Skeletal muscle satellite cell (primary cell): Measurements from ENCODE around the gene IGDCC3. TPM values are rescaled to one million over a fixed set of nuclear protein-coding genes. Genes with fewer than 3 reads are reported as not detected.

Experiments
- H3K27me3 ChIP-seq: 2 replicates; pipeline ENCODE4 v1.7.0; 2013; ENCODE audit warnings: low read length; ENCODE audit not compliant: control insufficient read depth, insufficient read depth
- H3K36me3 ChIP-seq: 2 replicates; pipeline ENCODE4 v1.7.0; 2013; ENCODE audit warnings: mild to moderate bottlenecking, control low read depth, low read length; ENCODE audit not compliant: insufficient read depth
- H3K4me1 ChIP-seq: 2 replicates; pipeline ENCODE4 v1.7.0; 2013; ENCODE audit warnings: low read length; ENCODE audit not compliant: control insufficient read depth, insufficient read depth
- H3K4me2 ChIP-seq: 2 replicates; pipeline ENCODE4 v1.7.0; 2013; ENCODE audit warnings: mild to moderate bottlenecking, low read length
- H3K4me3 ChIP-seq: 2 replicates; pipeline ENCODE4 v1.7.0; 2013; ENCODE audit warnings: low read length
- H3K9ac ChIP-seq: 2 replicates; pipeline ENCODE4 v1.7.0; 2013; ENCODE audit warnings: mild to moderate bottlenecking, low read depth, low read length, moderate library complexity
- H3K9me3 ChIP-seq: replicated peaks from 2 replicates; pipeline ENCODE4 v1.7.0; 2013; ENCODE audit warnings: mild to moderate bottlenecking, control low read depth, low read length
- total RNA-seq: library from RNA; depleted of rRNA; stranded (reverse); fragments of >200 nt; gene quantifications from 2 replicates; pipeline ENCODE4 v1.2.3, GENCODE V29; 2012; rRNA removed

IGDCC3 gene
- not detected in 2 replicates for total RNA-seq

DNA sequence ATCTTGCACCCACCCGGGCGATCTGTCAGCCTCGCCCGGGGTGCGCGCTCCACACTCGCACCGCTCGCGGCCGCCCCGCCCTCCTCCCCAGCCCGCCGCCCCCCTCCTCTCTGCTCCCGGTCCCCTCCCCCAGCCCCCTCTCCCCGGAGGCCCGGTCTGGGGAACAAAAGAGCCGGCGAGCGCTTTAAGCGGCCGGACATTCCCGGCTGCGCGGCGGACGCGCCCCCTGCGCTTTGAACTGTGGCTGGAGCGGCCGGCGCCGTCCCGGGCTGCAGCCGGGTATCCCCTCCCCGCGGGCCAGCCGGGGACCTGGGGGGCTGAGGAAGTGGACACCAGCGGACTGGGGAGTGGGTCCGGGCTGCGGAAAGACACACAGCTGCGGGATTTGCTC lies at the start of gene IGDCC3:
Gene IGDCC3, minus strand, starts transcription at position 27 of the 391 bp plus-strand sequence. CDS start 214 bp downstream, outside the sequence.
- peak within 1 kb of the TSS; percentile 65 for H3K4me3 ChIP-seq
- H3K4me2 ChIP-seq = peak within 1 kb of the TSS; percentile 79

GRCh38 chr15:65426216-65426853 lies 48.5 kb upstream of the IGDCC3 start:
- peaks cover 12% of the 10 kb centered on the region for H3K4me1 ChIP-seq
- no peak overlapping the region for H3K4me3 ChIP-seq
- no peak overlapping the region for H3K4me2 ChIP-seq
- no peak overlapping the region for H3K9ac ChIP-seq
- H3K9me3 ChIP-seq = no peaks in the 10 kb centered on the region
- no peaks in the 10 kb centered on the region for H3K36me3 ChIP-seq
- peaks cover 27% of the 10 kb centered on the region for H3K27me3 ChIP-seq

More for the DNA sequence above, at the start of gene IGDCC3:
- Histone ChIP-seq H3K4me1 (peaks cover 10% of the 10 kb centered on the region), H3K36me3 (no peaks in the 10 kb centered on the region), H3K9me3 (no peaks in the 10 kb centered on the region), H3K27me3 (peaks cover 77% of the 10 kb centered on the region), H3K9ac (no peak within 1 kb of the TSS)

DNA sequence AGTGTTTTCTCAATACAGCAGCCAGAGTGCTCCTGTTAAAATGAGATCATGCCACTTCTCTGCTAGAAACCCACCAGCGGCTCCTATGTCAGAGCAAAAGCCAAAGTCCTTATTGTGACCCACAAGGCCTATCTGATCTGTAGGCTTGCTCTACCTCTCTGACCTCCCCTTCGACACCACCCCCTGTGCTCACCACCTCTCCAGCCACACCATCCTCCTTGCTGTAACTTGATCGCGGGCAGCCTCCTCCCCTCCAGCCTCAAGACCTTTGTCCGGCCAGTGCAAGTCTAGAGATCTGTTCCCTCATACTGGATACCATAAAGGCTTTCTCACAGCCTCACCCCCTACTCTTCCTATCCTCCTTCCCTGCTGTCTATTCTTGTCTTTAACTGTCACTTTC lies 46.9 kb upstream of the IGDCC3 start:
- Histone ChIP-seq H3K4me1 (peaks cover 25% of the 10 kb centered on the region), H3K9me3 (no peaks in the 10 kb centered on the region), H3K4me3 (no peak overlapping the region), H3K4me2 (no peak overlapping the region), H3K36me3 (no peaks in the 10 kb centered on the region), H3K27me3 (peaks cover 38% of the 10 kb centered on the region), H3K9ac (no peak overlapping the region)

- Histone ChIP-seq H3K9me3 (no peaks in the 10 kb centered on the region), H3K4me2 (no peak overlapping the region), H3K27me3 (peaks cover 43% of the 10 kb centered on the region), H3K4me1 (peaks cover 25% of the 10 kb centered on the region), H3K4me3 (no peak overlapping the region), H3K9ac (no peak overlapping the region), H3K36me3 (no peaks in the 10 kb centered on the region)
Observed at GRCh38 chr15:65423976-65424679, 46.3 kb upstream of the IGDCC3 start.

DNA sequence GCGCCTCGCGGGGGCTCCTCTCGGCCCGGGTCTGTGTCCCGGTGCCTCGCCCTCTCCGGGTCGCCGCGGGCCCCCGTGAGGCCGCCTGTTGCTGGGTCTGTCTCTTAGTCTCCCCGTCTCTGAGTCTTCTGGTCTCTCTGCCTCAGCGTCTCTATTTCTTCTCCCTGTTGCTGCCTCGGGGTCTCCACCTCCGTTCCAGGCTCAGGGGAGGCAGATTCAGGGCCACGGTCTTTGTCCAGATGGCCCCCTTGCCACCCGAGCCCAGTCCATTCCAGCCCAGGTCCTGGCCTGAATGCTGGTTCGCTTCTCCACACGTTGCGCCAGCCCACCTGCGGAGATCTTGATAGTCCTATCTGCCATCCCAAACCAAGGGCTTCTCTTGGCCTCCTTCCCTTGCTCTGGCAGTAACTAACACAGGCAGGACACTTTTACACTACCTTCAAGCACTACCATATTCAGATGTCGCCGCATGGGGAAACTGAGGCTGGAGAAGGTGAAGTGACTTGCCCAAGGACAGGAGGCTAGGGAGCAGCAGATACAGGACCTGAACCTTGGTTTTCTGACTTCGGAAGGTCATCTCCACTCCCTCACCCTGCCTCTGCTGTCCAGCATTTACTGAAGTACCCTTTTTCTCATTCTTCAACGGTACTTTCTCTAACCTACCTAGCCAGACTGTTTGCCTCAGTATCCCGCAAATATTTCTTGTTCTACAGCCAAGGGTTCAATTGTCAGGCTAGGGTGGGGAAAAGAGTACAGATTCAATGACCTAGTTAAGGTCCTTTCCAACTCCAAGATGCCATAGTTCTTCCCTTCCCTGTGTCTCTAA lies 45.6 kb upstream of the IGDCC3 start:
- Histone ChIP-seq H3K4me2 (peak overlapping the region; percentile 62), H3K36me3 (no peaks in the 10 kb centered on the region), H3K9me3 (no peaks in the 10 kb centered on the region), H3K27me3 (peaks cover 48% of the 10 kb centered on the region), H3K4me3 (peak overlapping the region; percentile 67), H3K4me1 (peaks cover 25% of the 10 kb centered on the region), H3K9ac (no peak overlapping the region)

GRCh38 chr15:65421360-65422215 lies 43.8 kb upstream of the IGDCC3 start:
- H3K36me3 ChIP-seq = no peaks in the 10 kb centered on the region
- H3K9ac ChIP-seq = peak overlapping the region; percentile 59
- H3K4me2 ChIP-seq = peak overlapping the region; percentile 94
- H3K4me3 ChIP-seq = peak overlapping the region; percentile 67
- peaks cover 33% of the 10 kb centered on the region for H3K4me1 ChIP-seq
- H3K9me3 ChIP-seq = no peaks in the 10 kb centered on the region
- H3K27me3 ChIP-seq = peaks cover 65% of the 10 kb centered on the region

- peaks cover 35% of the 10 kb centered on the region for H3K4me1 ChIP-seq
- H3K27me3 ChIP-seq = peaks cover 65% of the 10 kb centered on the region
- no peaks in the 10 kb centered on the region for H3K9me3 ChIP-seq
- H3K36me3 ChIP-seq = no peaks in the 10 kb centered on the region
- peak overlapping the region; percentile 59 for H3K9ac ChIP-seq
- peak overlapping the region; percentile 94 for H3K4me2 ChIP-seq
- H3K4me3 ChIP-seq = peak overlapping the region; percentile 67
Observed at GRCh38 chr15:65420975-65421359, 43.2 kb upstream of the IGDCC3 start.

- Histone ChIP-seq H3K36me3 (no peaks in the 10 kb centered on the region), H3K4me1 (peaks cover 47% of the 10 kb centered on the region), H3K9ac (no peak overlapping the region), H3K4me3 (no peak overlapping the region), H3K4me2 (no peak overlapping the region), H3K27me3 (peaks cover 72% of the 10 kb centered on the region), H3K9me3 (no peaks in the 10 kb centered on the region)
Observed at GRCh38 chr15:65418596-65418995, 40.8 kb upstream of the IGDCC3 start.

GRCh38 chr15:65416845-65417416 lies 39.1 kb upstream of the IGDCC3 start:
- Histone ChIP-seq H3K9me3 (no peaks in the 10 kb centered on the region), H3K4me1 (peaks cover 40% of the 10 kb centered on the region), H3K9ac (no peak overlapping the region), H3K4me2 (peak overlapping the region; percentile 12), H3K4me3 (no peak overlapping the region), H3K27me3 (peaks cover 62% of the 10 kb centered on the region), H3K36me3 (no peaks in the 10 kb centered on the region)

DNA sequence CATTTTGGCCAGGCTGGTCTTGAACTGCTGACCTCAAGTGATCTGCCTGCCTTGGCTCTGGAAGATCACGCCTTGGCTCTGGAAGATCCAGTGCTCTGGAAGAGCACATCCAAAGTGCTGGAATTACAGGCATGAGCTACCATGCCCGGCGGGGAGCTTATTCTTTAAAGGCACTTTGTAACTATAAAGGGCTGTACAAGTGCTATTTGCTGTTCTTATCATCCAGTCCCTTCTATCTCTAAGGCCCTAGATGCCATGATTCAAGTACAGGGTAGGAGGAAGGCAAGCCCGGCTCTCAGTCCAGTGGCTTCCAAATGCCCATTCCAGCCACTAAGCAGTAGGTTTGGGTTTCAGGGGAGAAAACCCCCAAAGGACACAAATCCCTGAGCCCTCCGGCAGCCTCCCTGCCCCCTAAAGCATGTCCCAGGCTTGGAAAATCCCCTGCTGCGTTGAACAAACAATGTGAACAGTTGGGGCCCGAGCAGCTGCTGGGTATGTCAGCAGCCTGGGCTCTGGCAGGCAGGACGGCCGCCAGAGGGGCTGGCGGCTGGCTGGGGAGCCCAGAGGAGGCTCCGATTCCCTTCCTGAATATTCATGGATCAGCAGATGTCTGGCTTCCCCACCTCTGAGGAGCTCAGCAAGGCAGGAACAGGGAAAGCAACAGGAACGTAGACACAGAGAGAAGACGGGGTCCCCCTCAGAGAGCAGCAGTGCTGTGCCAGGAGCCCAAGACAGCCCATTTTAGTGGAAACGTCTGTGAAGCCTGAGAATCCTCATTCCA lies 37.2 kb upstream of the IGDCC3 start:
- Histone ChIP-seq H3K9me3 (no peaks in the 10 kb centered on the region), H3K4me3 (no peak overlapping the region), H3K9ac (peak overlapping the region; percentile 49), H3K36me3 (no peaks in the 10 kb centered on the region), H3K27me3 (peaks cover 57% of the 10 kb centered on the region), H3K4me2 (peak overlapping the region; percentile 59), H3K4me1 (peaks cover 22% of the 10 kb centered on the region)
